HT1080 (cell line): ENCODE results near the gene EPN1. TPM values are rescaled to one million over a fixed set of nuclear protein-coding genes. Genes with fewer than 3 reads are reported as not detected.

Experiments used
- DNase-seq: peaks from one replicate; pipeline ENCODE4 v3.0.0-alpha.2; 2015; ENCODE audit warnings: low read depth
- total RNA-seq: library from RNA; depleted of rRNA; stranded (reverse); fragments of >200 nt; shearing (Covaris generic); gene quantifications from 2 replicates; pipeline ENCODE4 v1.2.3, GENCODE V29; 2014

Gene EPN1
- total RNA-seq, 1 experiment from 2014 or later = 122 TPM

DNA sequence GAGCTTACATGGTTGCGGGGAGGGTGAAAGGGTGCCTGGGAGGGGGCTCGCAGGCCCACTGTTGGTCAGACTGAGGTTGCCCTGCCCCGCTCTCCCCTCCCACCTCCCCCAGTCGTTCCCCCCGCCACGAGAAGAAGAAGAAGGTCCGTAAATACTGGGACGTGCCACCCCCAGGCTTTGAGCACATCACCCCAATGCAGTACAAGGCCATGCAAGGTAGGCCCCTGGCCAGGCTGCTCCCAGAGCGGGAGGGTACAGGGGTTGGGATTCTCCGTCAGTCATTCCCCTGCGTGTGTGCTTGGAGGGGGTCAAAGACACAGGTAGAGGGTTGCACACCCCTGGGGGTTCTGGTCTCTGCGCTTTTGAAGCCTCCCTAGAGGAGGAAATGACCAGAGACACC lies 14.6 kb upstream of the EPN1 start:
- DNase-seq = no peak

- no peak for DNase-seq
These were observed 14.0 kb upstream of the EPN1 start for GRCh38 chr19:55660991-55661390.

- DNase-seq = no peak
These were observed 13.2 kb upstream of the EPN1 start for GRCh38 chr19:55661826-55662225.

- DNase-seq = no peak
These were observed 11.0 kb upstream of the EPN1 start for GRCh38 chr19:55663846-55664536.

DNA sequence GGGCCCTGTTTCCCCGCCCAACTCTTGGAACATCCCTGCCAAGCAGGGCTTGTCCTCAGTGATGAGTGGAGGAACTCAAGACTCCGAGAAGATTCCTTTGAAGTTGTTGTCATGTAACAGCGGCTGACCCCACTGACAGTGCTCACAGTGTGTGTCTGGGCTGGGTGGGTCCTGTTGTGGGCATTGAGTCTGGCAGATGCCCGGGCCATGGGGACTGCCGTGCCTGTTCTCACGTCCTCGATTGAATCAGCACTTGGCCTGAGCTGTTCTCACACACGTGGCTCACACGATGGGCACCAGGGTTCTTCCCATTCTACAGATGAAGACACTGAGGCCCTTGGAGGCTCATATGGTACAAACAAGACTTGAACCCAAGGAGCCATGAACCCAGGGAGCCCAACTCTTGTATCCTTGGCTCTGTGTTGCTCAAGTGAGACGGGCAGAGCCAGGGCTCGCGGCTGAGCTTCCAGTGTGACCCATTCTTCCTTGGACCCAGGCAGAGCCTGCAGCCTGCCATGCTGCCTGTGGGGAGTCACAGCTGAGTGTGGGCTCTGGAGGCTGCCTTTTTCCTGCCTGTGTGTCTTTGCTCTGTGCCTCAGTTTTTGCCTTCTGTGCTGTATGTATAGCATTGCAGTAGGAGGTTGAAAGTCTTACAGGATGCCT lies 8.6 kb upstream of the EPN1 start:
- DNase-seq = no peak

DNA sequence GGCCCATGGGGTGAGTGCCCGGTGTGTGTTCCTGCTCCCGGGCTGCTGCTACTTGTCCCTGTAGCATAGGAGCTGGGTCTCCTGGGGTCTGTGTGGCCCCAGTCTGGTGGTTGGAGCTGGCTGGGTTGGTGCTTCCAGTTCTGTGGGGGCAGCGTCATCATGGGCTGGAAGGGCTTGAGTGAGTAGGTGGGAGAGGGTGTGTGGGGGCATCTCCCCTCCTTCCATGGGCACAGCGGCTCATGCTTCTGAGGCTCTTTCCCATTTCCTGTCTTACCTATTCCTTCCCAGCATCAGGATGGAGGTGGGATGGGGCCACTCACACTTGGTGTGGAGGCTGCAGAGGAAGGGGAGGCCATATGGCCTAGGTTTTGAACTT lies 8.0 kb upstream of the EPN1 start:
- DNase-seq = no peak

GRCh38 chr19:55667511-55667910 lies 7.5 kb upstream of the EPN1 start:
- no peak for DNase-seq

- DNase-seq = no peak
These were observed 7.1 kb upstream of the EPN1 start for GRCh38 chr19:55667958-55668357.

DNA sequence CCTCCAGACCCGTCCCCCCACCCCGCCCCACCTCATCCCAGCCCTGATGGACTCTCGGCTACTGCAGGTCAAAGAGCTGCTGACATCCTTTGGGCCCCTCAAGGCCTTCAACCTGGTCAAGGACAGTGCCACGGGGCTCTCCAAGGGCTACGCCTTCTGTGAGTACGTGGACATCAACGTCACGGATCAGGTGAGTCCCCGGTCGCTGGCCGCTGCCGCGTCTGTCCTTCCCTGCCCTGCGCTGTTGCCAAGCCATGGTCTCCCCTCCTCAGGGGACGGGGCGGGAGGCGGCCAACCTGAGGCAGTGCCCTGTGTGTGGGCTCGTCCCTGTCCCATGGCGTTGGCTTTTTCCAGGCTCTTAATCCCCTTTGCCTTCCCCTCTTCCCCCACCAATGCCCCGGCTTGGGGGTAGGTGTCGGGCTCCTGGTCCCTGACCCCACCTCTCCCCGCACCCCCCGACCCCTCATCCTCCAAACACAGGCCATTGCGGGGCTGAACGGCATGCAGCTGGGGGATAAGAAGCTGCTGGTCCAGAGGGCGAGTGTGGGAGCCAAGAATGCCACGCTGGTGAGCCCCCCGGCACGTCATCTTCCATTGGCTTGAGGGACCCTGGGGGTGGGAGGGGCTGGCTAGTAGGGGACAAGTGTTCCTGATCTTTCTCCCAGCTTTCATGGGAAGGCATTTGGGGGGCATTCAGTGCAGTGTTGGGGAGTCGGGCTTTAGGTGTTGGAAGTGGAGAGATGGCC lies 6.2 kb upstream of the EPN1 start:
- no peak for DNase-seq

- no peak for DNase-seq
These were observed 5.4 kb upstream of the EPN1 start for GRCh38 chr19:55669418-55670279.

DNA sequence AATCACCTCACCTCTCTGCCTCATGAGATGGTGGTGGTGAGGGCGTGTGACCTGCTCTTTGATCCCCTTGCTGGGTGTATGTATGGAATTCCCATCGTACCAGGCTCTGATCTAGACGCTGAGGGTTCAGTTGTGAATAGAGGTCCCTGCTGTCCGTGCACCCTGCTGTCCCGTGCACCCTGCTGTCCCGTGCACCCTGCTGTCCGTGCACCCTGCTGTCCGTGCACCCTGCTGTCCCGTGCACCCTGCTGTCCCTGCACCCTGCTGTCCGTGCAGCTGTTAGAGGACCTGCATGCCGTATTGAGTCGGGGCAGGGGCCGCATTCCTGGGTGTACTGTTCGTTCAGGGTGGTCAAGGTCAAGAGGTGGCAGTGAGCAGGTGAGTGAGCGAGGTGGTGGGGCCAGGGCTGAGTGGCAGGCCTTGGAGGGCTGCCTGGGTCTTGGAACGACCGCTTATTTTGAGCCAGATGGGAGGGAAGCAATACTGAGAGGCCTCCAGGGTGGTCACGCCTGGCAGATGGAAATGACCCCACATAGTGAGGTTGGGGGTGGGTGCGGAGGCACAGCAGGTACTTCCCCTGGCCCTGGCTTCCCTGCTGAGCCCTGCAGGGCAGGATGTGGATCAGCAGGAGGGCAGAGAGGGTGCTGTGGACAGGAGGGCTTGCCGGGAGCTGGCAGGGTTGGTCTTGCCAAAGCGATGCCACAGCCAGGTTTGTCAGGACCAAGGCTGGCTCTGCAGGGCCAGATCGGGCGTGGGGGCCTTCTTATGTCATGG lies 4.6 kb upstream of the EPN1 start:
- DNase-seq = no peak

DNA sequence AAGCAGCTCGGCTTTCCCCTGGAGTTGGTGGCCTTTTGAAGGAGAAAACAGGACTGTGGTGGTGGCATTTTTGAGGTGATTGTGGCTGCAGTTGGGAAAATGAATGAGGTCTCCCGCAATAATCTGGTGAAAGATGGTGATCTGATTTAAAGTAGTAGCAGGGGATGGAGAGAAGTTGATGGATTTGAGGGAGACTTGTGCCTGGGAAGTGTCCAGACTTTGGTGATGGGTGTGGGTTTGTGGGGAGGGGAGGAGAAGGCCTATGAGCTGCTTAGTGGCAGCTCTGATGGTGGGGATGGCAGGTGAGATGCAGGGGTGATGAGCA lies 4.0 kb upstream of the EPN1 start:
- no peak for DNase-seq

GRCh38 chr19:55672418-55672817 lies 2.6 kb upstream of the EPN1 start:
- no peak for DNase-seq

DNA sequence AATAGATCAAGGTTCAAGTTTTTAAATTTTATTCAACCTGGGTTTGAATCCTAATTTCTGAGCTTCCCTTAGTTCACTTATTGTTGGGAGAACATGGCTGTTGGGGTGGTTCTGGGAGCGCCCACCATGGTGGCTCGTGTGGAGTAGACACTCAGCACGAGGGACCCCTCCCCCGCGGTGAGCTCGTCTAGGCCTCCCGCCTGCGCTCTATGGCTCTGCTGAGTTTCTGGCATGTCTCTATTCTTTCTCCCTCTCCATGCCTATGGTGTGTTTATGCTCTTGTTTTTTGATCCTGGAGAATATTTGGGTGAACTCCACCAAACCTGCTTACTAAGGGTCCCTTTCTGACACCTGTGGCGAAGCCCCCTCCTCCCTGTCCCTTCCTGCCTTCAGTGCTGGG lies 1.6 kb upstream of the EPN1 start:
- no peak for DNase-seq

- DNase-seq = no peak
These were observed 1.1 kb upstream of the EPN1 start for GRCh38 chr19:55673889-55674288.

DNA sequence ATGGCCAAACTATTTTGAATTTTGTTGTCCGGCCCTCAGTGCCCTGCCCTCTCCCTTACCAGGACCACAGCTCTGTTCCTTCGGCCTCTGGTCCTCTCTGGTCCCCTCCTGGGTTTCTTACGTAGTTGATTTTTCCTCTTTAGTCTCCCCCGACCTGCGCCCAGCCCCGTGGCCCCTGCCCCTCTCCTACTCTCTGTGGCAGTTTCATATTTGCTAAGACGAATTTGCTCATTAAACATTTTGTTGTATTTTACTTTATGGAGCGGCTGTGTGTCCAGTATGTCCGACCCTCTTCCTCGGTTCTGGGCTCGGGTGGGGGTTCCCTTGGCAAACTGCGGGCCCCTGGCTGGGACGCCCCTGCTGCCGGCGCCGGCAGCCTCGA lies 576 bp upstream of the EPN1 start:
- no peak for DNase-seq

DNA sequence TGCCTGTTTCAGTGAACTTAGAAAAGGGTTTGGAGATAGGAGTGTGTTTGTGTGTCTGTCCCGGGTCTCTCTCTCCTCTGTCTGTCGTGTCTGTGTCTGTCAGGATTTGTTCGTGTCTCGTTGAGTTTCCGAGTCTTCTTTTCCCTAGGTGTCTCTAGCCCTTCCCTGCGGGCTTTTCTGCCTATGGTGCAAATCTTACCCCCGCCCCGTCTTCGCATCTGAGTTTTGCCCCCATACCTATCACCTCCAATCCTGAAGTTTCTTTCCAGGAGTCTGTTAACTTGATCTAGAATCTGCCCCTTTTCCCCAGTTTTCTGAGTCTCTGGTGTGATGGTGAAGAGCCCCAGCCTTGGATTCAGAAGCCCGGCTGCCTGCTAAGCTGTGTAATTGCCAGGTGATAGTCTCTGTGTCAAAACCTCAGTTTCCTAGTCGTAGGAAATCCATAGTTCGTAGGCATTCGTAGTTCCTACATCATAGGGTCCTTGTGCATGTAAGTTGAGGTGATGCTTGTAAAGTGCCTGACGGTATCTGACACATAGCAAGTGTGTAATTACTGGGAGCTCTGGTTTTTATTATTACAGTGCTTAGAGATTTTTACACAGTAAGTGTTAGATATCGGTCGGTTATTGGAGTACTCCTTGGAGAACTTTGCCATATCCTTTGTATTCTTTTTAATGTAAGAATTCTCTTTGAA lies 782 bp downstream of the EPN1 start:
- no peak for DNase-seq

DNA sequence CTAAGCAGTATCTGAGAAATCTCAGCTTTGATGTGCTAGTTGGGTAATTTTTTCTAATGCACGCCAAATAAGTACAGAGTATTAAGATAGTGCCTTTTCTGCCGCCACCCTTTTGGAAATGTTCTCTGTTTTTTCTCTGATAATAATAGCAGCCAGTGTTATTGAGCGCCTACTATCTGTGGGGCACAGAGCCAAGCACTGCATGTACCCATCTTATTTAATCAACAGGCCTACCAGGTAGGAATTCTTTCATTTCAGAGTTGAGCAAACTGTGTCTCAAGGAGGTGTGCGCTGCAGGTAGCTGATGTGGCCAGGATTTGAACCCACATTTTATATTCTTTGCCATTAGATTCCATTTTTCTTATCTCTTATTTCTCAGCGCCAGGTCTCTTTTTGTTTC lies 1.4 kb downstream of the EPN1 start:
- DNase-seq = no peak

DNA sequence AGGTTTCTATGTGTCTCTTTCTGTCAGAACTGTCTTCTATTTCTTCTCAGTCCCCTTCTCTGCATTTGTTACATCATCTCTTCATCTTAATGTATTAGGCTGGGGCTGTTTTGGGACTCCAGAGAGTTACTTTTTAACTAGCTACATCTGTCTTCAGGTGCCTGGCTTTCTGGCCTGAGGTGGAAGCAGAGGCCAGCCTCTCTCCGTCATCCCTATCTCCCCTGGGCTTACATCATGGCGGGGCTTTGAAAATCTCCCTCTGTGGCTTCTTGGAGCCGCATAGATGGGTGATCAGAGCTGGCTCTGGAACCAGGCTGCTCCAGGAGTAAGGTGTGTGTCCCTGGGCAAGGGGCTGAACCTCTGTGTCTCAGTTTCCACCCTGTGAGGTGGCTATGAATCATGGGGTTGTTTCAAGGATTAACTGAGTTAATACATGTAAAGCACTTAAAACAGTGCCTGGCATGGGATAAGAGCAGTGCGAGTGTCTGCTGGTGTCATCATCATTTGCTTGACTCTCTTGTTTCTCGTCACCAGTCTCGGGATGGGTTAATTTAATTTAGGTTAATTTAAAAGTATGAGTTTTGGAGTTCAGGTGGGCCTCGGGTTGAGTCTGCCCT lies 2.0 kb downstream of the EPN1 start:
- DNase-seq = no peak

DNA sequence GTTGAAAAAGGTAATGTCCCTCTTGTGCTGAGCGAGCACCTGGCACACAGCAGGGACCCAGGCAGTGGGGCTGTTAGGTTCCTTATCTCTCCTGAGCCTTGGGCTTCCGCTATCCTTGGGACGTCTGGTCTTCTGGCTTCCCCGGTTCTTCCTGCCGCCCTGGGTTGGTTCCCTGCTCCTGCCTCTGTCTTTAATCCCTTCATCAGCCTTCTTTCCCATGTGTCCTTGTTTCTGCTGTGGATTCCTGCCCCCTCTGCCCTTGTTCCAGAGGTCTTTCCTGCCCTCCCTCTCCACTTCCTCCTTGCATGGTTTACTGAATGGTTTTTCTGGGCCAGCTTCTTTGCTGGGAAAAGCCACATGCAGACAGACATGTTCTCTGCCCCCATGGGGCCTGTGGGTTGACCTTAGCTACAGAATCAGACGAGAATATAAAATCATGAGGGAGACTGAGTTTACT lies 2.6 kb downstream of the EPN1 start:
- no peak for DNase-seq
